HEK293 (cell line): ENCODE results near the gene KRTAP9-8.

Experiments used
- YY1 ChIP-seq: fragments of 450-650 bp; formaldehyde crosslinking; IDR thresholded peaks from 2 replicates; pipeline ENCODE4 v1.5.1; 2018; ENCODE audit warnings: missing biosample characterization, missing genetic modification characterization
- ZBTB8A ChIP-seq: fragments of 450-650 bp; formaldehyde crosslinking; IDR thresholded peaks from 2 replicates; pipeline ENCODE4 v1.5.1; 2016; ENCODE audit warnings: missing biosample characterization, missing genetic modification characterization
- ZFP3 ChIP-seq: fragments of 450-650 bp; formaldehyde crosslinking; IDR thresholded peaks from 2 replicates; pipeline ENCODE4 v1.5.1; 2016; ENCODE audit warnings: low read depth, missing biosample characterization, missing genetic modification characterization
- ZFP69B ChIP-seq: fragments of 450-650 bp; formaldehyde crosslinking; IDR thresholded peaks from 2 replicates; pipeline ENCODE4 v1.5.1; 2016; ENCODE audit warnings: missing biosample characterization, missing genetic modification characterization
- ZNF10 ChIP-seq: fragments of 450-650 bp; formaldehyde crosslinking; IDR thresholded peaks from 2 replicates; pipeline ENCODE4 v1.5.1; 2017; ENCODE audit warnings: missing biosample characterization, missing genetic modification characterization
- ZNF132 ChIP-seq: fragments of 450-650 bp; formaldehyde crosslinking; IDR thresholded peaks from 2 replicates; pipeline ENCODE4 v1.5.1; 2017; ENCODE audit warnings: missing biosample characterization, missing genetic modification characterization, borderline replicate concordance
- ZNF266 ChIP-seq: fragments of 450-650 bp; formaldehyde crosslinking; IDR thresholded peaks from 2 replicates; pipeline ENCODE4 v1.5.1; 2016; ENCODE audit warnings: missing biosample characterization, missing genetic modification characterization, low read depth
- ZNF274 ChIP-seq, 2 experiments: fragments of 200-500 bp in 1 of 2; fragments of 450-650 bp in 1 of 2; sonication (Bioruptor generic) in 1 of 2; formaldehyde crosslinking in 1 of 2; IDR thresholded peaks; 2 replicates each; pipeline versions ENCODE4 v1.5.1 to v1.6.1; 2014 to 2016; ENCODE audit warnings: borderline replicate concordance in 1 of 2, inconsistent platforms in 1 of 2, low read length in 1 of 2, missing biosample characterization in 1 of 2, missing genetic modification characterization in 1 of 2
- ZNF701 ChIP-seq: fragments of 450-650 bp; formaldehyde crosslinking; IDR thresholded peaks from 2 replicates; pipeline ENCODE4 v1.5.1; 2016; ENCODE audit warnings: missing biosample characterization, missing genetic modification characterization
- TF ChIP-seq, protein P1 (sequence below): fragments of 450-650 bp; formaldehyde crosslinking; IDR thresholded peaks from 2 replicates; pipeline ENCODE4 v1.5.1; 2016; ENCODE audit warnings: missing biosample characterization, missing genetic modification characterization
- TF ChIP-seq, protein P2 (sequence below): fragments of 450-650 bp; formaldehyde crosslinking; IDR thresholded peaks from 2 replicates; pipeline ENCODE4 v1.5.1; 2016; ENCODE audit warnings: missing biosample characterization, missing genetic modification characterization
- TF ChIP-seq, protein P3 (sequence below): fragments of 450-650 bp; formaldehyde crosslinking; IDR thresholded peaks from 2 replicates; pipeline ENCODE4 v1.5.1; 2017; ENCODE audit warnings: missing biosample characterization, missing genetic modification characterization

DNA sequence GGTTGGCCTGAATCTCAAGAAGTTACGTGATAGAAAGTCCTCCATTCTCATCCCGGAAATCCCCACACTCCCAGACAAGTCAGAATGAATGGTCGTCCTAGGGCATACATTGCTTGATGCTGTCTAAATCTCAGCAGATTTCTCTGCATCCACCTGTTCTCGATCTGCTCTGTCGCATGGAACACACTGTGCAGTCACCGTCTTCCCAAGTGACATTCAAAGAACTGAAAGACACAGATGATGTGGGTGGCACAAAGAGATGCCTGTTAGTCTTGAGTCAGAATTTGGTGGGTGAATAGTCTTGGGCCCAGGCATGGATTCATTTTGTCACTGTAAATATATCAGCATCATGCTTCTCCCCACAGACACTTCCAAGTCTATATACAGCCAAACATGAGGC lies 6.1 kb upstream of the KRTAP9-8 start:
- TF ChIP-seq ZFP69B (tag by site-specific recombination) (no peak), ZNF132 (tag by site-specific recombination) (no peak), ZNF266 (no peak), ZNF10 (tag by site-specific recombination) (no peak), YY1 (tag by site-specific recombination) (no peak), ZNF274 (IDR thresholded peaks at IDR 0.05; ENCODE audit: low read length) (no peak), ZNF274 (tag by site-specific recombination; IDR thresholded peaks at IDR 0.05; ENCODE audit: borderline replicate concordance) (no peak), ZFP3 (tag by site-specific recombination) (no peak), ZNF701 (no peak), ZBTB8A (tag by site-specific recombination) (no peak)
- TF ChIP-seq, protein P1, sequence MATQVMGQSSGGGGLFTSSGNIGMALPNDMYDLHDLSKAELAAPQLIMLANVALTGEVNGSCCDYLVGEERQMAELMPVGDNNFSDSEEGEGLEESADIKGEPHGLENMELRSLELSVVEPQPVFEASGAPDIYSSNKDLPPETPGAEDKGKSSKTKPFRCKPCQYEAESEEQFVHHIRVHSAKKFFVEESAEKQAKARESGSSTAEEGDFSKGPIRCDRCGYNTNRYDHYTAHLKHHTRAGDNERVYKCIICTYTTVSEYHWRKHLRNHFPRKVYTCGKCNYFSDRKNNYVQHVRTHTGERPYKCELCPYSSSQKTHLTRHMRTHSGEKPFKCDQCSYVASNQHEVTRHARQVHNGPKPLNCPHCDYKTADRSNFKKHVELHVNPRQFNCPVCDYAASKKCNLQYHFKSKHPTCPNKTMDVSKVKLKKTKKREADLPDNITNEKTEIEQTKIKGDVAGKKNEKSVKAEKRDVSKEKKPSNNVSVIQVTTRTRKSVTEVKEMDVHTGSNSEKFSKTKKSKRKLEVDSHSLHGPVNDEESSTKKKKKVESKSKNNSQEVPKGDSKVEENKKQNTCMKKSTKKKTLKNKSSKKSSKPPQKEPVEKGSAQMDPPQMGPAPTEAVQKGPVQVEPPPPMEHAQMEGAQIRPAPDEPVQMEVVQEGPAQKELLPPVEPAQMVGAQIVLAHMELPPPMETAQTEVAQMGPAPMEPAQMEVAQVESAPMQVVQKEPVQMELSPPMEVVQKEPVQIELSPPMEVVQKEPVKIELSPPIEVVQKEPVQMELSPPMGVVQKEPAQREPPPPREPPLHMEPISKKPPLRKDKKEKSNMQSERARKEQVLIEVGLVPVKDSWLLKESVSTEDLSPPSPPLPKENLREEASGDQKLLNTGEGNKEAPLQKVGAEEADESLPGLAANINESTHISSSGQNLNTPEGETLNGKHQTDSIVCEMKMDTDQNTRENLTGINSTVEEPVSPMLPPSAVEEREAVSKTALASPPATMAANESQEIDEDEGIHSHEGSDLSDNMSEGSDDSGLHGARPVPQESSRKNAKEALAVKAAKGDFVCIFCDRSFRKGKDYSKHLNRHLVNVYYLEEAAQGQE (tag by site-specific recombination) = no peak
- TF ChIP-seq, protein P2, sequence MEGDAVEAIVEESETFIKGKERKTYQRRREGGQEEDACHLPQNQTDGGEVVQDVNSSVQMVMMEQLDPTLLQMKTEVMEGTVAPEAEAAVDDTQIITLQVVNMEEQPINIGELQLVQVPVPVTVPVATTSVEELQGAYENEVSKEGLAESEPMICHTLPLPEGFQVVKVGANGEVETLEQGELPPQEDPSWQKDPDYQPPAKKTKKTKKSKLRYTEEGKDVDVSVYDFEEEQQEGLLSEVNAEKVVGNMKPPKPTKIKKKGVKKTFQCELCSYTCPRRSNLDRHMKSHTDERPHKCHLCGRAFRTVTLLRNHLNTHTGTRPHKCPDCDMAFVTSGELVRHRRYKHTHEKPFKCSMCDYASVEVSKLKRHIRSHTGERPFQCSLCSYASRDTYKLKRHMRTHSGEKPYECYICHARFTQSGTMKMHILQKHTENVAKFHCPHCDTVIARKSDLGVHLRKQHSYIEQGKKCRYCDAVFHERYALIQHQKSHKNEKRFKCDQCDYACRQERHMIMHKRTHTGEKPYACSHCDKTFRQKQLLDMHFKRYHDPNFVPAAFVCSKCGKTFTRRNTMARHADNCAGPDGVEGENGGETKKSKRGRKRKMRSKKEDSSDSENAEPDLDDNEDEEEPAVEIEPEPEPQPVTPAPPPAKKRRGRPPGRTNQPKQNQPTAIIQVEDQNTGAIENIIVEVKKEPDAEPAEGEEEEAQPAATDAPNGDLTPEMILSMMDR (tag by site-specific recombination) = no peak
- TF ChIP-seq, protein P3, sequence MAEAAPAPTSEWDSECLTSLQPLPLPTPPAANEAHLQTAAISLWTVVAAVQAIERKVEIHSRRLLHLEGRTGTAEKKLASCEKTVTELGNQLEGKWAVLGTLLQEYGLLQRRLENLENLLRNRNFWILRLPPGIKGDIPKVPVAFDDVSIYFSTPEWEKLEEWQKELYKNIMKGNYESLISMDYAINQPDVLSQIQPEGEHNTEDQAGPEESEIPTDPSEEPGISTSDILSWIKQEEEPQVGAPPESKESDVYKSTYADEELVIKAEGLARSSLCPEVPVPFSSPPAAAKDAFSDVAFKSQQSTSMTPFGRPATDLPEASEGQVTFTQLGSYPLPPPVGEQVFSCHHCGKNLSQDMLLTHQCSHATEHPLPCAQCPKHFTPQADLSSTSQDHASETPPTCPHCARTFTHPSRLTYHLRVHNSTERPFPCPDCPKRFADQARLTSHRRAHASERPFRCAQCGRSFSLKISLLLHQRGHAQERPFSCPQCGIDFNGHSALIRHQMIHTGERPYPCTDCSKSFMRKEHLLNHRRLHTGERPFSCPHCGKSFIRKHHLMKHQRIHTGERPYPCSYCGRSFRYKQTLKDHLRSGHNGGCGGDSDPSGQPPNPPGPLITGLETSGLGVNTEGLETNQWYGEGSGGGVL (tag by site-specific recombination) = no peak
